PFSK-1 (cell line): Measurements from ENCODE around the gene KLHDC7B.

Experiments
- FOXP2 ChIP-seq: optimal IDR thresholded peaks from 2 replicates; pipeline ENCODE3; 2011; ENCODE audit warnings: borderline replicate concordance, control low read depth, inconsistent platforms; ENCODE audit not compliant: insufficient read depth; ENCODE audit errors: extremely low read length, extremely low read depth
- POLR2AphosphoS5 ChIP-seq: IDR thresholded peaks from 2 replicates; pipeline ENCODE4 v1.6.1; 2012; ENCODE audit warnings: low read depth, mild to moderate bottlenecking, control low read depth, low read length, moderate library complexity
- REST ChIP-seq, 2 experiments: IDR thresholded peaks; 2 replicates each; pipeline versions ENCODE4 v1.6.1 to v1.8.0; 2011 to 2012; ENCODE audit warnings: low read depth in 2 of 2, low read length in 2 of 2, control low read depth in 1 of 2, inconsistent platforms in 1 of 2, mild to moderate bottlenecking in 1 of 2, moderate library complexity in 1 of 2; ENCODE audit not compliant: insufficient read depth in 1 of 2
- SIN3A ChIP-seq: IDR thresholded peaks from 2 replicates; pipeline ENCODE4 v1.6.1; 2012; ENCODE audit warnings: mild to moderate bottlenecking, low read length, moderate library complexity, borderline replicate concordance; ENCODE audit not compliant: insufficient read depth
- TAF1 ChIP-seq: IDR thresholded peaks from 2 replicates; pipeline ENCODE4 v1.6.1; 2012; ENCODE audit warnings: low read length, control low read depth, borderline replicate concordance; ENCODE audit not compliant: insufficient read depth

- TF ChIP-seq SIN3A: no peak
- no peak for TF ChIP-seq REST (IDR thresholded peaks at IDR 0.05; ENCODE audit: insufficient read depth in 1 of 2, low read depth in 2 of 2, low read length in 2 of 2)
- TF ChIP-seq TAF1: no peak
- TF ChIP-seq POLR2AphosphoS5: no peak; the same call in 1 of the 2 replicates
- TF ChIP-seq FOXP2: no peak
These were observed 37.7 kb downstream of the KLHDC7B start for GRCh38 chr22:50583294-50583861.
